ENCODE measurements around the gene FHIT.

The FHIT gene

DNA sequence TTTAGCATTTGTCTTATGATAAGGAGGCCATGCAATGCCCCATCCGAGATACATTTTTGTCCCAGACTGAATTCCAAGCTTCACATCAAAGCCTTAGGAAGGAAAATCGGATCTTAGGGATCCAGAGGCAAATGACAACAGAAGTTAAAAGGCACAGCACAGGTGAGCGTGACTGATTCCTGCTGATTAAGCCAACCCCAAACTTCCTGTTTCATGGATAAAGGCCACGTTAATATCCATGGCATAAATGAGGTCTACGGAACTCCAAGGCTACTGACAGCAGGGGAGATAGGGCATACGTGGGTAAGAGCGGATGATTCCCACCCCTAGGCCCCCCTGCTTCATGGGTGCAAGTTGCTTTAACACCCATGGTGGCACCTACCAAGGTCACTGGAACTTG is 471.6 kb downstream of the FHIT start:
- DNase-seq (ENCODE audit: low read depth in 2 of 2, low spot score in 1 of 2) = no peak

DNA sequence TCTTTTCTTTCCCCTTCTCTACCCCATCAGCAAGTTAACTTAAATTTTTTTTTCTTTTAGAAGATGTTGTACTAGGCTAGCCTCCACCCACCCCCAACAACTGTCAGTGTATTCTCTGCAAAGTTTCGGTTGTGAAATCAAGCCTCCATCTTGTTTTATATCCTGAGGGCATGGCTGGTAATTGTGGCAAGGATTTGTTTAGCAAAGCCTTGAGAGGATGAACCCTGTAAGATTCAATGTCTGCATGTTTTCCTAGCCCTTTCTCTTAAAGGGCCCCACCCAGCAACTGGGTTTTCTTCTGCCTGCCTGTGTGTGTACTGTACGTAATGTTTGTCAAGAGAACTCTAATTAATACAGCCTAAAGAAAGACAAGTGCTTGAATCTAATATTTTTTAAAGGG is 475.3 kb downstream of the FHIT start:
- no peak for DNase-seq (ENCODE audit: low read depth in 2 of 2, low spot score in 1 of 2)

DNA sequence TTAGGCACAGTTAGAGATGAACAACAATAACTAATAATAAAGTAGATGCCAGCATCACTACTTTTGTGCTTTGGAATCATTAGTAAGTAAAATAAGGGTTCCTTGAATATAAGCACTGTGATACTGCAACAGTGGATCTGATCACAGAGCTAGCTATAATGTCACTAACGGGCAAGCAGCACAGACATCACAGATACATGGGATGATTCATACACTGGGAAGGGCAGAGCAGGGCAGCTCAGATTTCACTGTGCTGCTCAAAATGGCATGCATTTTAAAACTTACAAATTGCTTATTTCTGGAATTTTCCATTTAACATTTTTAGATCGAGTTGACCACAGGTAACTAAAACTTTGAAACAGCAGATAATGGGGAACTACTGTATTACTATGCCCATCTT is 476.6 kb downstream of the FHIT start:
- no peak for DNase-seq (ENCODE audit: low read depth in 2 of 2, low spot score in 1 of 2)

DNA sequence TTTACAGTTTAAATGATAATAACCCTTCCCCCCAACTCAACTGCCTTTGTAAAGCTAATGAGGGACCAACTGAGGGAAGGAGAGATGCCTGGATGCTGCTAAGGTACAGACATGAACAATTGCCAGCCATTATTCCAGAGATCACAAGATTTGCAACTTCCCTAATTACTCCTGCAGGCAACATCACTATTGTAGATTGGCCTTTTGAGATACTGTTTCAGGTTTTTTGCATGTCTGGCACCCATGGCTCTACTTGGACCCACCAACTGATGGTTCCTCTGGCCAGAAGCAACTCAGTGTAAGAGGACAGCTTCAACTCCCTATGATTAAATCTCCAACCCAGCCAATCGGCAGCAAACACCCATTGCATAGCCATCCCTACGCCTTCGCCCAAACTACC is 478.7 kb downstream of the FHIT start:
- no peak for DNase-seq (ENCODE audit: low read depth in 2 of 2, low spot score in 1 of 2)

DNA sequence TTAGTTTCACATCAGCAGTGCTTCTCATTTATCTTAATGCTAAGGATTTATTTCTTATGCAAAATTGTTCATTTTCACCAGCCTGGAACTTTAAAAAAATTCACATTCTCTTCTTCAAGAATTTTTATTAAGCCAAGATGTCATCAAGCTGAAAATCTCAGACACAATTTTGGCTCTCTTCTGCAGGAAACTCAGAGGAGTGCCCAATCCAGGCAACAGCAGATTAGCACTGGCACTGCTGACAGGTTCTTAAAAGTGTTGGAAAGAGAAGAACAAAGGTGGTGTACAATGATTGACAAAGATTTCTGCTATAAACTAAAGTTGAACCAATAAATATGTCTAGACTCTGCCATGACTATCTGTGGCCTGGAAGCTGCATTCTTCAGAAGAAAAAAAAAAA is 479.5 kb downstream of the FHIT start:
- DNase-seq (ENCODE audit: low read depth in 2 of 2, low spot score in 1 of 2) = no peak

DNA sequence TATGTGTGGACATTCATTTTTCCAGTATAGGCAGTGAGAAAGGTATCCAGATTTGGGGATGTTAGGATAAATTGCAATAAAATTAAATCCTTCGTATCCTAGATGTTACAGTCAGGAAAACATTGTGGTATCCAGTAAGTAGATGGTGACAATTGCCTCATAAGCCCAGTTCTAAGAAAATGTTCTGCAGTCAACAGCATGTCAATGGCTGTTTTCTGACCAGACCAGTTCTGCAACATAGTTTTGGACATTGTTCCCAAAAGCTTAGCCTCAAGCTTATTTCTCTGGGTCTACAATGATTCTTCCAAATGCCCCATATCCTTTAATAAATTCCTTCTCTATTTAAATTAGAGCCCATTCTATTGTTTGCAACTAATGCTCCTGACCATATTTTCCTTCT is 480.7 kb downstream of the FHIT start:
- no peak for DNase-seq (ENCODE audit: low read depth in 2 of 2, low spot score in 1 of 2)

DNA sequence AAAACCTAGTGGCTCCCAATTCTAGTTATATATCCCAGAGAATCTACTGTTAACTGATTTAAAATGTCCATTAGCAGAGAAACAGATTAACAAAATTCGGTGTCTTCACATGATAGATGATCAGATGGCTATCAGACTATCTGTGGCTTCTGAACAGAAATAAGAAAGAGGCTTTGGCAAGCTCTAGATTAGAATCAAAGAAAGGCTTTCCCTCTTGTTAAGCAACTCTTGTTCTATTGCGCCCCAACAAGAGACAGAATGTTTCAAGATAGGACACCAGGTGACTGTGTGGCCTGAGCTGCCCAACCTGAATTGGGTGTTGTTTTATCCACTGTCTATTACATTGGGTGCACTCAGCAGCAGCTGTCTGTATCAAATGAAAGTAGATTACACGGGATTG is 483.7 kb downstream of the FHIT start:
- no peak for DNase-seq (ENCODE audit: low read depth in 2 of 2, low spot score in 1 of 2)

DNA sequence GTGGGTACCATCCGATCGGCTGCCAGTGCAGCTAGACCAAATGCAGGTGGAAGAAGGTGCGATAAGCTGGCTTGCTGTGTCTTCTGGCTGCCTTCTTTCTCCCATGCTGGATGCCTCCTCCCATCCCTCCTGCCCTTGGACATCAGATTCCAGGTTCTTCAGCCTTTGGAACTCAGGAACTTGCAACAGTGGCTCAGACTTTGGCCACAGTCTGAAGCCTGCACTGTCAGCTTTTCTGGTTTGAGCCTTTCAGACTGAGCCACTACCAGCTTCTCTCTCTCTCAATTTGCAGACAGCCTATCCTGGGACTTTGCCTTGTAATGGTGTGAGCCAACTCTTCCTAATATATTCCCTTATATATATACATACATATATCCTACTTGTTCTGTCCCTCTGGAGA is 485.5 kb downstream of the FHIT start:
- no peak for DNase-seq (ENCODE audit: low read depth in 2 of 2, low spot score in 1 of 2)

DNA sequence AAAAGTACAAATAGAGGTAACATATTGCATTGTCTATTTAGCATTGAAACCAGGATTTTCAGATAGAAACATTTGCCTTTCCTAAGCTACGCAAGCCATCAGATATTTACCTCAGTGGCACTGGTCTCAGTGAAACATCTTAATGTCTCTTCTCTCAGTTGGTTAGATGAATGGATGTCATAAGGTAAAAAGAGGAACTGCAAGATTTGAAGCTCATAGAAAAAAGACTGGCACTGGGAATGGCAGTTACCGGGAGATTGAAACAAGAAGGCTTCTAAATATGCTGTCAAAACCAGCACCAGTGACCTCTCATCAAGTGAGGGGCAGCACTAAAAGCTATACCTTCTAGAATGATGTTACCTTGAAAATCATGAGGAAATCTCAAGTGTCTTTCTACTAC is 486.4 kb downstream of the FHIT start:
- DNase-seq (ENCODE audit: low read depth in 2 of 2, low spot score in 1 of 2) = no peak

DNA sequence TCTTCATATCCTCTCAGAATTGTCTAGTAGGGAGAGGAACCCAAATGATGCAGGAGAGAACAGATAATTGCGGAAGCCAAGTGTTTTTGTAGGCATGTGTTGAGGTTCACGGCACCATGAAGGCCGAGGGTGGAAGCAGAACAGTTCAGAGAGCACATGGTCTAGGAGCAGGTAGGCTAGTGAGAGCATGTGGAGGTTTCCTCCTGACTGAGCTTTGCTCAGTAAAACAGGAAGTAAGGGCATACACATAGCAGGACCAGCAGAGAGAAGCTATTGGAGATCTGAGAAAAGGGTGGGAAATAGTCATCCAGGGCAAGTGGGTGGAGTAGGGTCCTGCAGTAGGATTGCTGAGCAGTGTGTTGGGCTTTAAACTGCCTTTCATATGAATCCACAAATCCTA is 491.1 kb downstream of the FHIT start:
- DNase-seq (ENCODE audit: low read depth in 2 of 2, low spot score in 1 of 2) = no peak

DNA sequence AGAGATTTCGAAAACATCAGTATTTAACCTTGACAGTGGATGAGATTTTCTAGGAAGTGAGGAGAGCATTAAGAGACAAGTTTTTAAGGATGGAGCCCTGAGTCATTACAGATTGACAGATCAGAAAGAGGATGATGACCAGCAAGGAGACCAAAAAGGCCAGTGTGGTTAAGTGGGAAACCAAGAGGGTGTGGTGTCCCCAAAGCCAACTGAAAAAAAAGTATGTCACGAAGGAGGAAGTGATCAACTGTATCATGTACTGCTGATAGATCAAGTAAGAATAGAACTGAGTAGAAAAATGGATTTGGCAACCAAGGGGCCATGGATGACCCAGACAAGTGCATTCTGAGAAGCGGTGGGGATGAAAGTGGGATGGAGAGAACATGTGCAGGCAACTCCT is 491.8 kb downstream of the FHIT start:
- DNase-seq (ENCODE audit: low read depth in 2 of 2, low spot score in 1 of 2) = no peak

DNA sequence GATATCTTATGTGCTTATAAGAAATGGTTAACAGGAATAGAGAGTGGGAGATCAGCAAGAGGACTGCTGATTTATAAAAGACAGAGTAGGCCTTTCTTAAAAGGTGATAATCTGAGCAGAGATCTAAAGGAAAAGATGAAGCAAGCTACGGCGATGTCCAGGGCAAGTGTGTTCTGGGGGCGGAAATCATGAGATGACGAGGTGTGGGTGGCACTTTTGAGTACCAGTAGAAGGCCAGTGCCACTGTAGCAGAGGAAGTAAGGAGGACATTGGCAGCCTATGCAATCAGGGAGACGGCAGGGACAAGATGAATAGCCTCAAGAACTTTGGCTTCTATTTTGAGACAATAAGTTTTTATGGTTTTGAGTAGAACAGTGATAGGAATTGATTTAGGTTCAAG is 492.4 kb downstream of the FHIT start:
- no peak for DNase-seq (ENCODE audit: low read depth in 2 of 2, low spot score in 1 of 2)

DNA sequence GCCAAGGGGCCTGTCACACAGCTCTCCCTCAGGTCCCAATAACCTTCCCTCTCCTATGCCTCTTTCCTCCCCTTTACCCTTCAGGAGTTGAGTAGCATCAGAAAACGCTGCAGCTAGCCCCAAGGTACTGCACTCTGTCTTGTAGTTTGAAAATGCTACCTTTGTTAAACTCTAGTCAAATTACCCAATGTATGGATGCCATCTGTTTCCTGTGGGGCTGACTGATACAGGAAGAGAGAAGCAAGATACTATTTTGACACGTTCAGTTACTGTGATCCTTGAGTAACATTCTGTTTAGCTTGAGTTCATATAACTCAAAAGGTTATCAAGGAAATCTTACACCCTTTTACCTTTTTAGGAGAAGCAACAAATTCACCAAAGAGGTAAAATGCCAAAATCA is 493.1 kb downstream of the FHIT start:
- no peak for DNase-seq (ENCODE audit: low read depth in 2 of 2, low spot score in 1 of 2)

DNA sequence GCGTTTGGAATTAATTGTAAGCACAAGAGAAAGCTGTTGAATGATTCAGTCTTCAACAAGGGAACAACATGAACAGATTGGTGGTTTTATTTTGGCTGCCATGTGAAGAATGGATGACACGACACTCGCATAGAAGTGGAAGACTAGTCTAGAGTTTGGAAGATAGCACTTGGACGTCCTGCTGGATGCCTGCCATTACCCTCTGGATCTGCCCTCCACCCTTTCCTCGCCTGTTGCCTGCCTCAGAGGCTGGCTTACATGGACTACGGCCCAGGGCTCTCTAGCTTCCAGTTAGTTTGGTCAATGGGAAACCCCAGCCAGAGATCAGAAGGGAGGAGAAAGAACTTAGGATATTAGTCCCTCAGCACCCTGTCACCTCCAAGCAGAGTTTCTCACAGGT is 493.5 kb downstream of the FHIT start:
- DNase-seq (ENCODE audit: low read depth in 2 of 2, low spot score in 1 of 2) = no peak

DNA sequence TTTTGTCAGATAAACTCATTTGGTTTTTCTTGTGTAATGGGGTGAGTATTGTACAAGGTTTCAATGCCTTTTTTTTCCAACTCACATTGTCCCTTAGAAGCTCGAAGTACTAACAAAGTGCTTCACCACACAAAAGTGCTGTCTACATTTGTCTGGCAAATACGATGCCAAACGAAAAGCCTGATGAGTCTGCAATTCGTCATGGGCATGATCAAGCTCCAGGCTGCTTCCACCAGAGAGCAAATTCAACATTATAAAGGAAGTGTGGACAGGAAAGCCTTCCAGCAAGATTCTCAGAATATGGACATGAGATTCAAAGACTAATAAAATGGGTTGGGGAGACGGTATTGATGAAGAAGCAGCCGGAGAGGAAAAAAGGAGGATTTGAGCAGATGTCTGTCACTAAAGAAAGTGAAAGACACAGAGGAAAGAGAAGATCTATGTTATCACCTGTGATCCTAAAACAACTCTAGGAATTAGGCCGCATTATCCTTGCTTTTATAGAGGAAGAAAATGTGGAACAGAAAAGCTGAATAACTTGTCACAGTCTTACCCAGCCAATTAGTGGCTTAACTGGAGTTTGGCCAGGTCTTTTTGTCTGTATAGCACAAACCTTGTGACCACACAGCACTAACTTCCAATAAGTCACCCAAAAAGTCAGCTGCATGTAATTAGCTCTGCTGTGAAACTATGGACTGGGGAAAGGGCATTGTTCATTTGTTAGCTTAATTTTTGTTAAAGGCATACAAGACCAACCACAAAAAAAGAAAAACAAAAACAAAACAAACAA is 494.8 kb downstream of the FHIT start:
- DNase-seq (ENCODE audit: low read depth in 2 of 2, low spot score in 1 of 2) = no peak

DNA sequence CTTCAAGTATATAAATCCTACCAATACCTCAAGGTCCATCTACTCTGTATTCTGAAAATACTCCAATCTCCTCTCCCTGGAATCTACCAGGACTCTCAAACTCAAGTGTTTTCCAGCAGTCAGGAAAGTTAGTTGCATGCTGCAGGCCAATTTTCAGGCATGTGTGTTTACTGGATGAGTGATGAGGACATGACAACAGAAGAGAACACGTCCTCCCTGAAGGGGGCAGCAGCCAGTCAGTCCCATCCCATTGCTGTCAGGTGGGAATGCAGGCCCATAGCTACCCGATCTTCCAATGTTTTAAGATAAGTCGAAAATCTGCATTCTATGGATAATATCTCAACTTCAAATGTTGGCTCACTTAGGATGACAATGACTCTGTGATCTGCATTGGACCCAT is 496.2 kb downstream of the FHIT start:
- DNase-seq (ENCODE audit: low read depth in 2 of 2, low spot score in 1 of 2) = no peak

DNA sequence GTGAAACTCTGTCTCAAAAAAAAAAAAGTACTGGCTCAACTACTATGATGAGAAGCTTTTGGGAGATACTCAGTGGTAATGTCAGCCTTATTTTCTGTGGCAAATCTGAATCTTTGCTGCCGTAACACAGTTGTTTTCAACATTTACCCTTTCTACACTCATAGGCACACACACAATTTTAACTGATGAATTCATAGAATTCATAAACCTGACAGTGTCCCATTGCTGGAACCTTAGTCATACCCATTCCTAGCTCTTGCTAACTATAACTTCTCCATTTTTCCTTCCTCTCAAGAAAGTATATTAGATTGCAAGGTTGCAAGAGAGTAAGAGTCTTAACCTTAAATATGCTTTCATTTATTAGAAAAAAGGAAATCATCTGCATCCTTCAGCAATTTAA is 496.6 kb downstream of the FHIT start:
- no peak for DNase-seq (ENCODE audit: low read depth in 2 of 2, low spot score in 1 of 2)

DNA sequence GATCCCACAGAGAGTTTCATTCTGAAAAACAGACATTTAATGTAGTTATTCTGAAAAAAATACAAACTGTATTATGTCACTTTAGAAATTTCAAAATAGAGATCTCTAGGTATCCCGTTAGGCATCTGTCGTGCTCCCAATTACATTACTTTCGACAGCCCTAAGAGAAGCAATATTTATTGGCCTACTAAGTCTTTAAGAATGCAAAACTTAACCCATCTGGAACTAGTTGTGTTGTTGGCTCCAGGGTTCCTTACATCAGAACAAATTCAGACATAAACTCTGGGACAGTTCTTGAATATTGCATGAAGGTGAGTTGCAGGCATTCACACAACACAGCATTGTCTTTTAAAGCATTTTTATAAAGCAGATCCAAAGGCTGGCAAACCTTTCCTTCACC is 498.4 kb downstream of the FHIT start:
- no peak for DNase-seq (ENCODE audit: low read depth in 2 of 2, low spot score in 1 of 2)

DNA sequence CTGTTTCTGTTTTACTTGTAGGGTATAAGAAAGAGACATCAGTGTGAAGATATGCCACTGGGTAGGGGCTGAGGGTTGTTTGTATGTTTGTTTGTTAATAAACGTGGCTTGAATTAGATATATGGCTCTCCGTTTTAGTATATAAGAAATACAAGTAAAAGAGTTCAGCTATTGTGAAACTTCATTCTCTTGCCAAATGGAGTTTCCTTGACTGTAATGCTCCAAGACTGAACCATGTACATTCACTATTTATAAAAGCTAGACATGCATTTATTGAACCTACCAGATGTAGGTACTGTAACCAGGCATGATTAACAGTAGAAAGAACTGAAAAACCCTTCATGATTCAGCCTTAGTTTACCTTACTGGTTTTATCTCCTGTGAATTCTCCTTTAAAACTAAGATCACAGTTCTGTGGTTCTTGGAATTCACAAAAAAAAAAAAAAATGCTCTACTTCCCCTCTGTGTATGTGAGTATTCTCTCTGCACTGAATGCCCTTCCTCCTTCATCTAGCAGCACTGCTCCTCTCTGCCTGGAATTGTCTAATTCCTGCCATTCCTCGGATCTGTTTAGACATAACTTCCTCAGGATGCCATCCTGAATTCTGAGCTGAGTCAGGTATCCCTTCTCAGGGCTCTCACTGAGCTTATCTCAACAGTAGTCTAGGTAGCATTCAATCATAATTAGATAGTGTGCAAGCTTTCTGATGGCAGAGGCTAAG is 504.4 kb downstream of the FHIT start:
- DNase-seq (ENCODE audit: low read depth in 2 of 2, low spot score in 1 of 2) = no peak

DNA sequence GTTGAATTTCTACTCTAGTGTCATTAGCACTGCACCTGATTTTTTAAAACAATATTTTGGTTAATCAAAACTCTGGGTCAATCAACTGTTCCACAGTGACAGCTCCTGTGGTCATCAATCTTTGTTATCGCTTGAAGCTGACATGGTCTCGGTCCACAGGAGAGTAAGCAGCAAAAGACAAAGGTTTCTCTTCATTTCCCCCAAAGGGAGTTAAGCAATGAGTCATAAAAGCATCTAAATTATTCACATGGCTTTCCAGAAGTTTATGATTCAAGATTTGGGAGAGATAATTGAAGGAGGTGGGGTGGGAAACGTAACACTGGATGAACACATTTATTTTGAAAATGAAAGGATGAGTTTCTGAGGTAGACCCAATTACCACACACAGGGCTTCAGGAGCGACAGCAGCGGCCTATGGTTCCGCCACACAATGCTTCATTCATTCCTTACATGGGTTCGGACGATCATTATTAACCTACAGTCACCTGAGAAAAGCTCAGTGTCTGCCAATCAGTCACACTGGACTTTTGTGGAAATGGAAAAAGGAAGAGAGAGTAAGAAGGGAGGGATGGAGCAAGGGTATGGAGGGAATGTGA is 505.1 kb downstream of the FHIT start:
- no peak for DNase-seq (ENCODE audit: low read depth in 2 of 2, low spot score in 1 of 2)

DNA sequence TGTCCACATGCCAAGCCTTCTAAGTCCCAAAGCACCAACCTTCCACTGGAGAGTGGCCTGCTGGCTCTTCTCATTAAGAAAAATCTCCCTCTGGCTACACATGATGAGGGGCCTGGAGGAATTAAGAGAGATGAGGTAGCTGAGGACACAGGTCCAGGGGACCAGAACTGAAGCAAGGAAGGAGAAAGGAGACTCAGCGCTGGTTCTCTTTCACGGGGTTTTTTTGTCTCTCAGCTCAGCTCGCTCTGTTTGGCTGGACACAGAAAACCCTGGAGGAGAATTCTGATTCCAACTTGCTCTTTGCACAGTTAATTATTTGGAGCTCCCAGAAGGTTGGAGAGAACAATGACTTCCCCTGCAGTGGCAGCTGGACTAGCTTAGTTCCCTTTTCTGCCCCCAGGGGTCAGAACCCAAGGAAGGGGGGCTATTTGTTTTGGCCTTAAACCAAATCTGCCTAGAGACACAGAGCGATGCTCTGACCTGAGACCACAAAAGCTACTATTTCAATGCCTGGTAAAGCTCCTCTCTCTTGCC is 507.6 kb downstream of the FHIT start:
- DNase-seq (ENCODE audit: low read depth in 2 of 2, low spot score in 1 of 2) = no peak

DNA sequence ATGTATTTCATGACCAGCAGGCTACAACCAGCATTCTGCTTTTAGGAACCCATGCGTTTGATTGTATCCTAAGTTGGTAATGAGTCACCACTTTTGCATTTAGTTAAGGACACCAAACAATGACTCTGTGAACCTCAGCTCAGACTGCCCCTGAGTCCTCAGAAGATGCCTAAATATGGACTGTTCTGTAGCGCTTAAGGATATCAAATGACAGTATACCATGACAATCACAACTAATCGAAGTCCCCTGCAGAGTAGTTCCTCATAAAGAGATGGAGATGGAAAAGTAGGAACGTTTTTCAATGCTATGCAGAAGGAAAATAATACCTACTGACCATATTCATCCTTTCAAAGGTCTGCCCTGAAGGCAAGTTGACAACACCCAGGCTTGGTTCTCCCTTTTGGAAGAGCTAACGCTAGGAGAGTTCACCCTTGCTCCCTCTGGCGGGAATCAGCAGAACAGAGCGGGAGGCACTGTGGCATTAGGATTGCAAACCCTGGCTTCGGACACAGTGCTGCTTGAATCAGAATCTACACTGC is 508.6 kb downstream of the FHIT start:
- DNase-seq (ENCODE audit: low read depth in 2 of 2, low spot score in 1 of 2) = no peak

All from stimulated activated CD8-positive, alpha-beta memory T cell treated with anti-CD3 and anti-CD28 coated beads, Interleukin-4, amount 100 ng/mL, for 1 hour (primary cell).